Esophagus (tissue), 2 donors: ENCODE data around the gene SLC41A3. TPM values are rescaled to one million over a fixed set of nuclear protein-coding genes. Genes with fewer than 3 reads are reported as not detected.
A peak's percentile ranks its signal among the peaks of the same experiment; 100 is the strongest.
"Not testable (repeated sequence)": the region's sequence is repeated elsewhere in the genome, so short reads cannot be mapped to it uniquely, and the experiment has no call there.

Experiments
- H3K27ac ChIP-seq, 2 donors: one replicate each; pipeline ENCODE4 v1.5.1; 2013; ENCODE audit warnings: low read depth in 2 of 2, mild to moderate bottlenecking in 2 of 2, inconsistent platforms in 1 of 2, low read length in 1 of 2, moderate library complexity in 1 of 2
- H3K27me3 ChIP-seq, 2 donors: one replicate each; pipeline ENCODE4 v1.6.1; 2013; ENCODE audit warnings: low read length in 2 of 2, control low read depth in 1 of 2, mild to moderate bottlenecking in 1 of 2; ENCODE audit not compliant: insufficient read depth in 2 of 2, control insufficient read depth in 1 of 2
- H3K36me3 ChIP-seq, 2 donors: one replicate each; pipeline ENCODE4 v1.6.1; 2013; ENCODE audit warnings: low read length in 1 of 2; ENCODE audit not compliant: control insufficient read depth in 2 of 2, insufficient read depth in 2 of 2
- H3K4me1 ChIP-seq, 2 donors: one replicate each; pipeline ENCODE4 v1.6.1; 2013; ENCODE audit warnings: low read length in 1 of 2; ENCODE audit not compliant: control insufficient read depth in 2 of 2, insufficient read depth in 2 of 2
- H3K4me3 ChIP-seq, 2 donors: one replicate each; pipeline ENCODE4 v1.5.1; 2013; ENCODE audit warnings: low read length in 2 of 2, mild to moderate bottlenecking in 2 of 2, low read depth in 1 of 2, moderate library complexity in 1 of 2
- H3K9me3 ChIP-seq, 2 donors: one replicate each; pipeline ENCODE4 v1.6.1; 2013; ENCODE audit warnings: mild to moderate bottlenecking in 2 of 2, low read depth in 1 of 2, low read length in 1 of 2, moderate library complexity in 1 of 2; ENCODE audit not compliant: control insufficient read depth in 2 of 2, insufficient read depth in 1 of 2
- WGBS, 2 donors: extraction: QIAGEN DNeasy Blood & Tissue Kit; methylation state at CpG; one replicate each; pipeline ENCODE4 v1.1.7; 2013; 5-methylcytosine and 5-hydroxymethylcytosine counted together
- polyA plus RNA-seq, 2 donors: library from polyadenylated mRNA; stranded (reverse); fragments of 200-250 nt; gene quantifications; one replicate each; pipeline ENCODE4 v1.2.3, GENCODE V29; 2013
- donor health status: healthy with polysubstance abuse.
- donor health status: Bipolar disorder and iron deficiency.

Gene SLC41A3
- polyA plus RNA-seq, 2 donors = 9.0 to 17.5 TPM

DNA sequence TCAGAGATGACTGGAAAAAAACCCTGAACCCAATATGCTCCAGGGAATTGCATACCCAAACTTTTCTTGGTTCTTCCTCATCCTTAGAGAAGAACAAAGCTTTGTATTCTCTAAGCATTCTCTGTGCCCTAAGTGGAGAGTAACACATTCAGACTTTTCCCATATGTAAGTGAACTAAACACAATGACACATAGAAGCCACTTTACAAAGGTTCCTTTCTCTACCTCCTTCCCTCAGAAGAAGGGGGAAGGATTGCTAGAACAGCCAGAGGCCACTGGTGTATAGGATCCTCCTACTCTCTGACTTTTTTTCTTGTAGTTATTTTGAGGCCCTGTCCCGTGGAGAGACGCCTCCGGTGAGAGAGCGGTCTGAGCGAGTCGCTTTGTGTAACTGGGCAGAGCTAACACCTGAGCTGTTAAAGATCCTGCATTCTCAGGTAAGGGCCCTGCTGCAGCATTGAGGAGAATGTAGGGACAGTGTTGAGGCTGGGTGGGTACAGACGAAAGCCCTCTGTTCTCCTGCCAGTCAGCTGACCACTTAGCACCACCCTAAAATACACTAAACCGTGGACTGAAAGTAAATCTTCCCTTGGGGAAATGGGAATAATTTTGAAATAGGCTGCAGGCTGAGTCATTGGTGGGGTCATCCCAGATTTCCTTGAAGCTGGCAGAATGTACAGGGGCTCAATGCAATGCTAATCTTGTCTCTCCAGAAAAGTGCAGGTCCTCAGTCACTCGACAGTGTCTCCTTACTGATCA, 108.5 kb downstream of the SLC41A3 start:
- WGBS, 2 donors = 70 to 76% methylated on average over 6 to 9 of the region's 9 CpGs
- H3K4me1 ChIP-seq, H3K36me3 ChIP-seq, H3K4me3 ChIP-seq, H3K27ac ChIP-seq, H3K27me3 ChIP-seq, H3K9me3 ChIP-seq: not testable (repeated sequence)

DNA sequence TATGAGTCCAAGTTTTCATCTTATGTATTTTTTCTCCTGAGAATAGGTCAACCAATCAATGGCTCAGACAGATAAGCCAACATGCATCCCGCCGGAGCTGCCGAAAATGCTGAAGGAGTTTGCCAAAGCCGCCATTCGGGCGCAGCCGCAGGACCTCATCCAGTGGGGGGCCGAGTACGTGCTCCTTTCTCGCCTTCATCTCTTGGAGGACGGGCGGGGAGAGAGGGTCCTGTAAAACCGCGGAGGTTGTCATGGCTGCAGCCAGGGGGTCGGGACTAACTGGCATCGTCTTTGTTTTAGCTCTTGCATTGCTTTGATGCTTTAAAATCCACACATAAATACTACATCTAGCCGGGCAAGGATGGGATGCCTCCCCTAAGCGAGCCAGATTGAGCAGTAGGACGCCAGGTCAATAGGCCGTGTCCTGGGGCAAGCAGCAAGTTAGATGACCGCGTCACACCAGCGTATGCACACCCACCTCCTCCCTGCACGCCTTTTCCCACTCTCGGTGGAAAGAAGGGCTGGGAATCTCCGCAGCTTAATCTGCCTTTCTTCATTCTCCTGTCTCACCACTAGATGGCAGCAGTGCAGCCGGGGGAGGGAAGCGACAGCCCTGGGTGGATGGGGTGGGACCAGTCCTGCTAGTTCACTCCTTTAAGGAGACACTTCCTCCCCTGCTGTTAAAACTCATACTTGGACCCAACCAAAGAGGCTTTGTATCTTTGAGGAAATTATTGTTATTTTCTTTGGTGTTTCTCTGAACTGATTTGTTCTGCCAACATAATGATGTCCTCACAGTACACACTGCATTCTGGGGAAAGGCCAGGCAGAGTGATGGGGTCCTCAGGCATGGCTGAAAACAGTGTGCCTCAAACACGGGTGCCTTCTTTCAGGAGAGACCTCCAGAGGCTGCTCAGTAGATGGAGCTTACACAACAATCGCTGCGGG, 111.7 kb downstream of the SLC41A3 start:
- not testable (repeated sequence) for H3K9me3 ChIP-seq, H3K4me3 ChIP-seq, H3K4me1 ChIP-seq, H3K36me3 ChIP-seq, H3K27me3 ChIP-seq, H3K27ac ChIP-seq
- 2 to 4% methylated on average over 29 of the region's 31 CpGs for WGBS, 2 donors

DNA sequence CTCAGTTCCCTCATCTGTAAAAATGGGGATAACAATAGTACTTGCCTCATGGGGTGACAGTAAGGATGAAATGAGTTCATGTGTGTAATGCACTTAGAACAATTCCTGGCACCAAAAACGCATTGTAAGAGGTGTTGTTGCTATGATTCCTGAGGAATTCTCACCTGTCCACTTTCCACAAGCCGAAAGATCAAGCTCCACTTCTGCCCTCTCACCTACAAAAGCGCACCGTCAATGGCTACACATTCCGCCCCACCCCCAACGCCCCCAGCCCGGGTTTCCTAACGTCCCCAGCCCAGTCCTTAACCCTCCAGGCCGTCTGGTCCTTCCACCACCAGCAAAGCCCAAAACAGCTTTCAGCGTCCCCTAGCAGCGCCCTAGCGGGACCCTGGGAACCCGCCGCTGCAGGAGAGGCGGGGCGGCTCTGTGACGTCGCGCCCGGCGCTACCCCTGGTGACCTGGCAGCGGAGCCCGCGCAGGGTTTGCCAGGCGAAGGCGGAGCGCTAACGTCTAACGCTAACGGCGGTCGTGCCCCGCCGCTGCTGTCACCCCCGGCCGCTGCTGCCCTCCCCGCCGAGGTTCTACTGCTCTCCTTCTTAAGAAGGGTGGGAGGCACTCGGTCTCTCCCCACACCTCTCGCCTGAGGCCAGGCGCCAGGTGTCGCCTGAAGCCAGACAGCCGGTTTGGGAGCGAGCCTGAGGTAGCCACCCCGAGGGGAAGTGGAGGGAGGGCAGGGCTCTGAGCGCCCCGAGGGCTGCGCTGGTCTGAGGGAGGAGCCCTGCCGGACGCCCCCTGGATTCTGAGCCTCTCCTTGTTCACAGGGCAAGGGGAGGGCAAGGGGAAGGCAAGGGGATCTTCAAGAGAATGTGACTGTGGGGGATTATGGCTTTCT, 115.0 kb downstream of the SLC41A3 start, which contains the start of gene ROPN1B:
Gene ROPN1B (plus strand): TSS at position 478 of the 892 bp plus-strand sequence. CDS start 2,877 bp downstream, outside the sequence.
- not testable (repeated sequence) for H3K4me1 ChIP-seq, H3K27me3 ChIP-seq
- 4 to 17% methylated on average over 2 to 6 of the region's 50 CpGs for WGBS, 2 donors

DNA sequence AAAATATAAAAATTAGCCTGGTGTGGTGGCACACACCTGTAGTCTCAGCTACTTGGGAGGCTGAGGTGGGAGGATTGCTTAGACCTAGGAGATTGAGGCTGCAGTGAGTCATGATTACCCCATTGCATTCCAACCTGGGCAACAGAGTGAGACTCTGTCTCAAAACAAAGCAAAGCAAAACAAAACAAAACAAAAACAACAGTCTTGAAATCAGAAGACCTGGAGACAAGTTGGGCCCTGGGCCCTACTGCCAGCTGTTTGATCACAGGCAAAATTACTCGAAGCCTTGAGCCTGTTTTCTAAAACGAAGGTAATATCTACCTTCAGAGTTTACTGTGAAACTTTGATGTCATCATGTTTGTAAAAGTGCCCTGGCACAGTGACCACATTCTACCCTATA, 115.8 kb downstream of the SLC41A3 start:
- not testable (repeated sequence) for H3K27me3 ChIP-seq, H3K4me3 ChIP-seq, H3K27ac ChIP-seq, H3K9me3 ChIP-seq, H3K4me1 ChIP-seq, H3K36me3 ChIP-seq
- WGBS, 2 donors = 68 to 91% methylated on average over 2 of the region's 2 CpGs

More for the DNA sequence above, 115.0 kb downstream of the SLC41A3 start, which contains the start of gene ROPN1B:
- H3K4me3 ChIP-seq, H3K9me3 ChIP-seq, H3K27ac ChIP-seq, H3K36me3 ChIP-seq: not testable (repeated sequence)

DNA sequence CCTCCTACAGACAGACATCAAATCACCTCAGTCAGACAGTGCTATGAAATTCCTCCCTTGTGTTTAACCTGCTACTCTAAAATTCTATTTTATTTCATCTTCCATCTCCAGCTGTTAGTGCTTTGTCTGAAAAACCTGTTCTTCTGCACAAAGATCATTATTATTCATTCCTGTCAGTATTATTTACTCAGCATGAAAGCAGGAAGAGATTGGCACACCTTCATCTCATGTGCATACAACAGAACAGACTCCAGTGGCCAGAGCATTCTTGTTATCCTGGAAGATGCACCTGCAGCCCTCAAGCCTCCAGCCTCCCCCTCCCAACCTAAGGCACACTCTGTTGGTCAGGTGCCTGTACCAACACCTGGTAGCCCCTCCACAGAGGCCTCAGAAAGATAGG, 116.8 kb downstream of the SLC41A3 start:
- Histone ChIP-seq H3K27me3 (peaks cover 0 to 2% of the 10 kb centered on the region in 2 donors), H3K9me3 (no peaks in the 10 kb centered on the region), H3K36me3 (no peaks in the 10 kb centered on the region), H3K4me1 (no peaks in the 10 kb centered on the region), H3K27ac (peak overlapping the region in 1 of 2 donors; percentile 30), H3K4me3 (no peak overlapping the region)

DNA sequence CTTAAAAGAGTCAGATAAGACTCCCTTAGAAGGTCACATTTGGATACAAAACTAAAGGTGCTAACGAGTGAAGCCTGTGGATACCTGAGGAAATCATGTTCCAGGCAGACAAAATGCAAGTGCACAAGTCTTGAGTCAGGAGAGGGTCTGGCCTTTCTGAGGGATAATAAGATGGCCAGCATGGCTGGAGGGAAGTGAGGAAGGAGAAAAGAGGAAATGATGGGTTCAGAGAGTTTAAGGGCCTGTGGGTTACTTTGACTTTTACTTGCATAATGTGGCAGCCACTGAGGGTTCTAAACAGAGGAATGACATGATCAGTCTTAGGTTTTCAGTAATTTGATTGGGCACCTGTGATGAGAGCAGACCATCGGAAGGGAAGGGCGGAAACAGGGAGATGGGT, 118.4 kb downstream of the SLC41A3 start:
- no peaks in the 10 kb centered on the region for H3K9me3 ChIP-seq
- H3K27me3 ChIP-seq = peaks cover 0 to 2% of the 10 kb centered on the region in 2 donors
- no peak overlapping the region for H3K4me3 ChIP-seq
- H3K27ac ChIP-seq = no peak overlapping the region
- WGBS, 2 donors = 91 to 96% methylated on average over 3 of the region's 3 CpGs
- H3K4me1 ChIP-seq = no peaks in the 10 kb centered on the region
- H3K36me3 ChIP-seq = no peaks in the 10 kb centered on the region

DNA sequence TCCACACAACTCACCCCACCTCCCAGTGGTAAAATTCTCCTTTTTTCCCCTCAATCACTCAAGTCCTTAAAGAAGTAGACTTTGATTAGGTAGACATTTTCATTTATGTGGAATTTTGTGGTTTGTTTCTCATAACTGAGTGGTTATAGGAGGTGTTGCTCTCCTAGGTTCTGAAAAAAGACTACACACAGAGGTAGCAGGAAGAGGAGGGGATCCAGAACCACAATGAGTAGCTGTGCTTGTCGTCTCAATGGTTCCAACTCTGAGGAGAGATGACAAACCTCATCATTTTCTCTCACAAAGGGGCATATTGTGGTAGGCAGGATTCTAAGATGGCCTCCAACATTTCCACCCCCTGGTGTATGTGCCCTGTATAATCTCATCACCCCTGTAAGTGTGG, 120.1 kb downstream of the SLC41A3 start:
- not testable (repeated sequence) for H3K27me3 ChIP-seq

DNA sequence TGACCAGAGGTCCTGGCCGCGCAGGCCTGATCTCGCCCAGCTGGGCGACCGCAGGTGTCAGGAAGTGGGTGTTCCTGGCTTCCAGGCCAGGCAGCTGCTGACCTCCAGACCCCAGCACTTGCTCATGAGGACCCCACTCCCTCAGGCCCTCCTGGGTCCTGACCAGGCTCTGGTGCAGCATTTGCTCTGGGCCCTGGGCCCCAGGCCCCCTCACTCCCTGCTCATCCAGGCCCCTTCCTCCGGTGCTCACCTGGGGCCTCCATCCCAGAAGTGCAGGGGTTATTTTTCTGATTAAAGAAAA, 122.7 kb downstream of the SLC41A3 start:
- 73 to 84% methylated on average over 5 to 6 of the region's 6 CpGs for WGBS, 2 donors
- Histone ChIP-seq H3K27ac (no peak overlapping the region), H3K4me3 (no peak overlapping the region), H3K36me3 (no peaks in the 10 kb centered on the region), H3K9me3 (no peaks in the 10 kb centered on the region), H3K27me3 (no peaks in the 10 kb centered on the region), H3K4me1 (no peaks in the 10 kb centered on the region)

More for the DNA sequence above, 120.1 kb downstream of the SLC41A3 start:
- not testable (repeated sequence) for H3K27ac ChIP-seq, H3K9me3 ChIP-seq, H3K4me1 ChIP-seq, H3K36me3 ChIP-seq, H3K4me3 ChIP-seq
- WGBS, 2 donors = 50 to 65% methylated on average over 1 of the region's 1 CpG
